Measurements from ENCODE around the gene EXOC3L4.

- TF ChIP-seq POLR2A (IDR thresholded peaks at IDR 0.05; ENCODE audit: low read length) (no peak), GATA1 (IDR thresholded peaks at IDR 0.05; ENCODE audit: low read depth, low read length) (no peak)
Observed at GRCh38 chr14:103158688-103159087, 64.2 kb downstream of the EXOC3L4 start.
